ENCODE data around the gene ALKBH3.

Gene ALKBH3

GRCh38 chr11:43833657-43834073, 47.0 kb upstream of the ALKBH3 start:
- Histone ChIP-seq H3K27ac (replicated peaks) (no peak overlapping the region), H3K27me3 (ENCODE audit: insufficient read depth, poor library complexity, severe bottlenecking) (no peaks in the 10 kb centered on the region), H3K4me3 (replicated peaks; ENCODE audit: insufficient read depth, low read length) (no peak overlapping the region)
- DNase-seq (ENCODE audit: low read depth in 1 of 2, low spot score in 1 of 2): no peak
- TF ChIP-seq POLR2AphosphoS5 (IDR thresholded peaks at IDR 0.05; ENCODE audit: low read depth): no peak

- Histone ChIP-seq H3K4me3 (replicated peaks; ENCODE audit: insufficient read depth, low read length) (no peak overlapping the region), H3K27ac (replicated peaks) (no peak overlapping the region), H3K27me3 (ENCODE audit: insufficient read depth, poor library complexity, severe bottlenecking) (no peaks in the 10 kb centered on the region)
- TF ChIP-seq SPI1 (IDR thresholded peaks at IDR 0.05; ENCODE audit: borderline replicate concordance, low read depth) (no peak), GABPA (IDR thresholded peaks at IDR 0.05; ENCODE audit: low read depth) (no peak), CTCF (IDR thresholded peaks at IDR 0.05; ENCODE audit: insufficient read depth, low read length) (no peak), POLR2AphosphoS5 (IDR thresholded peaks at IDR 0.05; ENCODE audit: low read depth) (no peak), REST (IDR thresholded peaks at IDR 0.05; ENCODE audit: insufficient replicate concordance, low read depth) (no peak)
- no peak for DNase-seq (ENCODE audit: low read depth in 1 of 2, low spot score in 1 of 2)
Observed at GRCh38 chr11:43834286-43834685, 46.3 kb upstream of the ALKBH3 start.

- no peaks in the 10 kb centered on the region for H3K27me3 ChIP-seq (ENCODE audit: insufficient read depth, poor library complexity, severe bottlenecking)
- no peak overlapping the region for H3K4me3 ChIP-seq (replicated peaks; ENCODE audit: insufficient read depth, low read length)
- H3K27ac ChIP-seq (replicated peaks): no peak overlapping the region
- no peak for DNase-seq (ENCODE audit: low read depth in 1 of 2, low spot score in 1 of 2)
- no peak for TF ChIP-seq CTCF (IDR thresholded peaks at IDR 0.05; ENCODE audit: insufficient read depth, low read length)
- no peak for TF ChIP-seq REST (IDR thresholded peaks at IDR 0.05; ENCODE audit: insufficient replicate concordance, low read depth)
- no peak for TF ChIP-seq POLR2AphosphoS5 (IDR thresholded peaks at IDR 0.05; ENCODE audit: low read depth)
- TF ChIP-seq GABPA (IDR thresholded peaks at IDR 0.05; ENCODE audit: low read depth): no peak
- no peak for TF ChIP-seq SPI1 (IDR thresholded peaks at IDR 0.05; ENCODE audit: borderline replicate concordance, low read depth)
Observed at GRCh38 chr11:43835104-43835503, 45.5 kb upstream of the ALKBH3 start.

GRCh38 chr11:43837879-43838278, 42.8 kb upstream of the ALKBH3 start:
- Histone ChIP-seq H3K27me3 (ENCODE audit: insufficient read depth, poor library complexity, severe bottlenecking) (no peaks in the 10 kb centered on the region), H3K27ac (replicated peaks) (no peak overlapping the region), H3K4me3 (replicated peaks; ENCODE audit: insufficient read depth, low read length) (no peak overlapping the region)
- no peak for TF ChIP-seq REST (IDR thresholded peaks at IDR 0.05; ENCODE audit: insufficient replicate concordance, low read depth)
- TF ChIP-seq POLR2AphosphoS5 (IDR thresholded peaks at IDR 0.05; ENCODE audit: low read depth): no peak
- TF ChIP-seq GABPA (IDR thresholded peaks at IDR 0.05; ENCODE audit: low read depth): no peak
- TF ChIP-seq SPI1 (IDR thresholded peaks at IDR 0.05; ENCODE audit: borderline replicate concordance, low read depth): no peak
- TF ChIP-seq CTCF (IDR thresholded peaks at IDR 0.05; ENCODE audit: insufficient read depth, low read length): no peak
- no peak for DNase-seq (ENCODE audit: low read depth in 1 of 2, low spot score in 1 of 2)
